GM12872 (cell line): ENCODE measurements around the gene TESPA1.

Experiments
- CTCF ChIP-seq: IDR thresholded peaks from 3 replicates; pipeline ENCODE4 v1.5.1; 2011; ENCODE audit warnings: low read depth, mild to moderate bottlenecking, low read length, moderate library complexity; ENCODE audit not compliant: insufficient read depth

The TESPA1 gene

GRCh38 chr12:54977857-54978256 is 6.7 kb downstream of the TESPA1 start:
- TF ChIP-seq CTCF, result no peak

- no peak for TF ChIP-seq CTCF
Observed at GRCh38 chr12:54977155-54977554, 7.4 kb downstream of the TESPA1 start.

GRCh38 chr12:54975875-54976274 is 8.7 kb downstream of the TESPA1 start:
- TF ChIP-seq CTCF, result no peak

GRCh38 chr12:54975272-54975671 is 9.3 kb downstream of the TESPA1 start:
- TF ChIP-seq CTCF, result no peak

- TF ChIP-seq CTCF, result no peak
Observed at GRCh38 chr12:54974279-54974678, 10.3 kb downstream of the TESPA1 start.

- no peak for TF ChIP-seq CTCF
Observed at GRCh38 chr12:54973556-54973955, 11.0 kb downstream of the TESPA1 start.

GRCh38 chr12:54970741-54971140 is 13.8 kb downstream of the TESPA1 start:
- TF ChIP-seq CTCF, result no peak
